ENCODE data around the gene TRAF7. TPM values are rescaled to one million over a fixed set of nuclear protein-coding genes. Genes with fewer than 3 reads are reported as not detected.

The TRAF7 gene
- total RNA-seq, 1 experiment from 2014 or later: 111 TPM

GRCh38 chr16:2154533-2155090 lies 970 bp upstream of the TRAF7 start:
- Histone ChIP-seq H3K4me3 (peak overlapping the region; percentile 92), H3K27me3 (no peaks in the 10 kb centered on the region), H3K9me3 (no peaks in the 10 kb centered on the region), H3K36me3 (peaks cover 70% of the 10 kb centered on the region)
- DNase-seq: no peak

- Histone ChIP-seq H3K36me3 (peaks cover 79% of the 10 kb centered on the region), H3K9me3 (no peaks in the 10 kb centered on the region), H3K27me3 (no peaks in the 10 kb centered on the region), H3K4me3 (peak overlapping the region; percentile 91)
- peak; percentile 67 for DNase-seq
These were observed 631 bp downstream of the TRAF7 start for GRCh38 chr16:2155977-2156848.

- Histone ChIP-seq H3K9me3 (no peaks in the 10 kb centered on the region), H3K4me3 (peak overlapping the region; percentile 91)
- no peak for DNase-seq
These were observed 1.3 kb downstream of the TRAF7 start for GRCh38 chr16:2156849-2157224.

GRCh38 chr16:2157480-2158261 lies 2.1 kb downstream of the TRAF7 start:
- peak; percentile 71 for DNase-seq
- Histone ChIP-seq H3K36me3 (peaks cover 80% of the 10 kb centered on the region), H3K27me3 (no peaks in the 10 kb centered on the region), H3K4me3 (peak overlapping the region; percentile 91), H3K9me3 (no peaks in the 10 kb centered on the region)

More at GRCh38 chr16:2156849-2157224, 1.3 kb downstream of the TRAF7 start:
- Histone ChIP-seq H3K36me3 (peaks cover 79% of the 10 kb centered on the region), H3K27me3 (no peaks in the 10 kb centered on the region)

GRCh38 chr16:2158262-2158638 lies 2.7 kb downstream of the TRAF7 start:
- Histone ChIP-seq H3K27me3 (no peaks in the 10 kb centered on the region), H3K4me3 (peak overlapping the region; percentile 91; the same call in 1 of the 2 replicates), H3K9me3 (no peaks in the 10 kb centered on the region), H3K36me3 (peaks cover 80% of the 10 kb centered on the region)
- DNase-seq: no peak

- Histone ChIP-seq H3K4me3 (no peak overlapping the region), H3K36me3 (peaks cover 77% of the 10 kb centered on the region), H3K27me3 (no peaks in the 10 kb centered on the region), H3K9me3 (no peaks in the 10 kb centered on the region)
- DNase-seq: no peak
These were observed 3.7 kb downstream of the TRAF7 start for GRCh38 chr16:2159175-2159838.

- Histone ChIP-seq H3K27me3 (no peaks in the 10 kb centered on the region), H3K4me3 (no peak overlapping the region), H3K9me3 (no peaks in the 10 kb centered on the region), H3K36me3 (peaks cover 72% of the 10 kb centered on the region)
- no peak for DNase-seq
These were observed 5.5 kb downstream of the TRAF7 start for GRCh38 chr16:2160915-2161551.

- no peaks in the 10 kb centered on the region for H3K9me3 ChIP-seq
- H3K27me3 ChIP-seq: no peaks in the 10 kb centered on the region
- H3K36me3 ChIP-seq: peaks cover 77% of the 10 kb centered on the region
- H3K4me3 ChIP-seq: no peak overlapping the region
- DNase-seq: no peak
These were observed 6.3 kb downstream of the TRAF7 start for GRCh38 chr16:2161911-2162310.

GRCh38 chr16:2162676-2163118 lies 7.1 kb downstream of the TRAF7 start:
- no peak for DNase-seq

GRCh38 chr16:2163211-2163881 lies 7.8 kb downstream of the TRAF7 start:
- Histone ChIP-seq H3K27me3 (no peaks in the 10 kb centered on the region), H3K9me3 (no peaks in the 10 kb centered on the region), H3K4me3 (no peak overlapping the region), H3K36me3 (peaks cover 77% of the 10 kb centered on the region)
- no peak for DNase-seq

More at GRCh38 chr16:2162676-2163118, 7.1 kb downstream of the TRAF7 start:
- Histone ChIP-seq H3K27me3 (no peaks in the 10 kb centered on the region), H3K36me3 (peaks cover 77% of the 10 kb centered on the region), H3K9me3 (no peaks in the 10 kb centered on the region), H3K4me3 (no peak overlapping the region)

GRCh38 chr16:2165861-2166260 lies 10.3 kb downstream of the TRAF7 start:
- Histone ChIP-seq H3K36me3 (peaks cover 81% of the 10 kb centered on the region), H3K27me3 (no peaks in the 10 kb centered on the region), H3K4me3 (no peak overlapping the region), H3K9me3 (no peaks in the 10 kb centered on the region)
- DNase-seq: no peak

- Histone ChIP-seq H3K4me3 (no peak overlapping the region), H3K27me3 (no peaks in the 10 kb centered on the region), H3K36me3 (peaks cover 84% of the 10 kb centered on the region), H3K9me3 (no peaks in the 10 kb centered on the region)
- no peak for DNase-seq
These were observed 10.9 kb downstream of the TRAF7 start for GRCh38 chr16:2166263-2167067.

GRCh38 chr16:2167068-2167638 lies 11.6 kb downstream of the TRAF7 start:
- peaks cover 84% of the 10 kb centered on the region for H3K36me3 ChIP-seq
- H3K27me3 ChIP-seq: no peaks in the 10 kb centered on the region
- no peak for DNase-seq
- no peak overlapping the region for H3K4me3 ChIP-seq
- H3K9me3 ChIP-seq: no peaks in the 10 kb centered on the region

GRCh38 chr16:2170080-2170479 lies 14.5 kb downstream of the TRAF7 start:
- Histone ChIP-seq H3K36me3 (peaks cover 82% of the 10 kb centered on the region), H3K4me3 (no peak overlapping the region), H3K27me3 (no peaks in the 10 kb centered on the region), H3K9me3 (no peaks in the 10 kb centered on the region)
- DNase-seq: no peak
